ENCODE data around the gene BASP1.

DNA sequence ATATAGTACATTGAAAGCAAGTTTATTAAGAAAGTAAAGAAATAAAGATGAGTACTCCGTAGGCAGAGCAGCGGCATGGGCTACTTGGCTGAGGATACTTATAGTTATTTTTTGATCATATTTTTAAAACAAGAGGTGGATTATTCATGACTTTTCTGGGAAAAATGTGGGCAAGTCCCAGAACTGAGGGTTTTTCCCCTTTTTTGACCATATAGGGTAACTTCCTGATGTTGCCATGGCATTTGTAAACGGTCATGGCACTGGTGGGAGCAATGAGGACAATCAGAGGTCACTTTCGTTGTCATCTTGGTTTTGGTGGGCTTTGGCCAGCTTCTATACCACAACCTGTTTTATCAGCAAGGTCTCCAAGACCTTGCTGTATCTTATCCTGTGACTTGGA is 5.2 kb upstream of the BASP1 start:
- TF ChIP-seq CTCF (IDR thresholded peaks at IDR 0.05) (no peak), POLR2A (IDR thresholded peaks at IDR 0.05) (no peak)
